ENCODE measurements around the gene LPO. TPM values are rescaled to one million over a fixed set of nuclear protein-coding genes. Genes with fewer than 3 reads are reported as not detected.

LPO gene
- total and polyA plus RNA-seq, 10 of the 15 experiments (the other 5 are each of a cell fraction or from before 2014, with no cell fraction given): 0.03 to 0.11 (median 0.06) TPM; not detected in 7

DNA sequence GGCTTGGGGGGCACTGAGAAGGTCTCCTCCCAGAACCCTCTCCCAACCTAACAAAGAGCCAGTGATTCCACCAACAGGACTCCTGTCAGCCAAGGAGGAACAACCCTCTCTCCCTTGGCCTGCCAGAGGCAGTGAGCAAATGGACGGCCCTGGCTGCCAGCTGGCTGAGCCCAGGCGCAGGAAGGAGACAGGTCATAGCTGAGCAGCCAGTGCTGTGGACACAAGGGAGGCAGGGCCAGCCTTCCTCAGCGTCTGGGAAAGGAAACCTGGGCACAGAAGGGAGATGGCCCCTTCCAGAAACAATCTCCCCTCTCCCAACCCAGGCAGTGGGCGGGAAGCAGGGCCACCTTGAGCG lies 40.3 kb downstream of the LPO start (continued):
- TF ChIP-seq BMI1 (IDR thresholded peaks at IDR 0.05; ENCODE audit: borderline replicate concordance): no peak
- no peak for TF ChIP-seq GATAD2B (conservative IDR thresholded peaks at IDR 0.05; ENCODE audit: low read depth)
- no peak for TF ChIP-seq JUND (IDR thresholded peaks at IDR 0.05; ENCODE audit: low read depth, low read length)
- no peak for TF ChIP-seq KDM1A (IDR thresholded peaks at IDR 0.05; ENCODE audit: borderline replicate concordance)

- no TSS peak for BruUV-seq (replicated peaks)
- Histone ChIP-seq H3K79me2 (ENCODE audit: control insufficient read depth, insufficient read depth, low read length) (no peaks in the 10 kb centered on the region), H3K36me3 (ENCODE audit: control insufficient read depth in 2 of 2, insufficient read depth in 2 of 2, low read length in 1 of 2) (no peaks in the 10 kb centered on the region), H3K27ac (ENCODE audit: control insufficient read depth, insufficient read depth) (no peak overlapping the region), H2AFZ (ENCODE audit: control insufficient read depth, low read depth, low read length) (no peak overlapping the region), H3K4me2 (ENCODE audit: control insufficient read depth, insufficient read depth) (no peak overlapping the region), H4K20me1 (ENCODE audit: control insufficient read depth, insufficient read depth) (no peaks in the 10 kb centered on the region), H3K9ac (ENCODE audit: control insufficient read depth, insufficient read depth, low read length) (no peak overlapping the region), H3K4me1 (ENCODE audit: control insufficient read depth, insufficient read depth, low read length) (no peaks in the 10 kb centered on the region), H3K9me3 (replicated peaks; ENCODE audit: control insufficient read depth, insufficient read depth, low read length) (no peaks in the 10 kb centered on the region), H3K4me3 (no peak overlapping the region), H3K27me3 (replicated peaks in 1 of 2; ENCODE audit: control insufficient read depth in 2 of 2, insufficient read depth in 2 of 2, low read length in 1 of 2) (no peaks in the 10 kb centered on the region; a peak in 1 of 4 replicates)
- RAD21 ChIA-PET (ENCODE audit: unreplicated experiment): no interaction called here
- in situ Hi-C loops (cut with MboI) (no loop called here), intact Hi-C loops (cut with micrococcal nuclease; ENCODE audit: unreplicated experiment) (no loop called here)
- WGBS (ENCODE audit: insufficient coverage, insufficient replicate concordance, low lambda C conversion rate, missing lambda C conversion rate): 68% methylated on average over 60 of the region's 60 CpGs
- no peak for ATAC-seq
- SMC1A ChIA-PET (ENCODE audit: uncharacterized antibody, unreplicated experiment): no interaction called here
- POLR2A ChIA-PET: no interaction called here
- FAIRE-seq: no peak
- CTCF ChIA-PET: no interaction called here
- no peak for DNase-seq (ENCODE audit: low read depth, low spot score)
- TF ChIP-seq MEF2B (IDR thresholded peaks at IDR 0.05; ENCODE audit: partially characterized antibody, poor library complexity, severe bottlenecking): no peak
- no peak for TF ChIP-seq EGR1 (IDR thresholded peaks at IDR 0.05; ENCODE audit: borderline replicate concordance in 1 of 2, low read depth in 2 of 2, low read length in 2 of 2)
- TF ChIP-seq POU2F2 (IDR thresholded peaks at IDR 0.05; ENCODE audit: borderline replicate concordance, low read depth, low read length): no peak
- TF ChIP-seq ZBTB40 (IDR thresholded peaks at IDR 0.05; ENCODE audit: borderline replicate concordance): no peak
- TF ChIP-seq JUND (IDR thresholded peaks at IDR 0.05; ENCODE audit: low read depth, low read length): no peak
- TF ChIP-seq ZNF622 (IDR thresholded peaks at IDR 0.05): no peak
- TF ChIP-seq, protein P1, sequence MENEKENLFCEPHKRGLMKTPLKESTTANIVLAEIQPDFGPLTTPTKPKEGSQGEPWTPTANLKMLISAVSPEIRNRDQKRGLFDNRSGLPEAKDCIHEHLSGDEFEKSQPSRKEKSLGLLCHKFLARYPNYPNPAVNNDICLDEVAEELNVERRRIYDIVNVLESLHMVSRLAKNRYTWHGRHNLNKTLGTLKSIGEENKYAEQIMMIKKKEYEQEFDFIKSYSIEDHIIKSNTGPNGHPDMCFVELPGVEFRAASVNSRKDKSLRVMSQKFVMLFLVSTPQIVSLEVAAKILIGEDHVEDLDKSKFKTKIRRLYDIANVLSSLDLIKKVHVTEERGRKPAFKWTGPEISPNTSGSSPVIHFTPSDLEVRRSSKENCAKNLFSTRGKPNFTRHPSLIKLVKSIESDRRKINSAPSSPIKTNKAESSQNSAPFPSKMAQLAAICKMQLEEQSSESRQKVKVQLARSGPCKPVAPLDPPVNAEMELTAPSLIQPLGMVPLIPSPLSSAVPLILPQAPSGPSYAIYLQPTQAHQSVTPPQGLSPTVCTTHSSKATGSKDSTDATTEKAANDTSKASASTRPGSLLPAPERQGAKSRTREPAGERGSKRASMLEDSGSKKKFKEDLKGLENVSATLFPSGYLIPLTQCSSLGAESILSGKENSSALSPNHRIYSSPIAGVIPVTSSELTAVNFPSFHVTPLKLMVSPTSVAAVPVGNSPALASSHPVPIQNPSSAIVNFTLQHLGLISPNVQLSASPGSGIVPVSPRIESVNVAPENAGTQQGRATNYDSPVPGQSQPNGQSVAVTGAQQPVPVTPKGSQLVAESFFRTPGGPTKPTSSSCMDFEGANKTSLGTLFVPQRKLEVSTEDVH (IDR thresholded peaks at IDR 0.05; ENCODE audit: low read depth, partially characterized antibody): no peak
- no peak for TF ChIP-seq NFYB (IDR thresholded peaks at IDR 0.05; ENCODE audit: insufficient read depth, low read depth, low read length)
- TF ChIP-seq MYB (IDR thresholded peaks at IDR 0.05; ENCODE audit: borderline replicate concordance, low read depth, low read length): no peak
- TF ChIP-seq, protein P2, sequence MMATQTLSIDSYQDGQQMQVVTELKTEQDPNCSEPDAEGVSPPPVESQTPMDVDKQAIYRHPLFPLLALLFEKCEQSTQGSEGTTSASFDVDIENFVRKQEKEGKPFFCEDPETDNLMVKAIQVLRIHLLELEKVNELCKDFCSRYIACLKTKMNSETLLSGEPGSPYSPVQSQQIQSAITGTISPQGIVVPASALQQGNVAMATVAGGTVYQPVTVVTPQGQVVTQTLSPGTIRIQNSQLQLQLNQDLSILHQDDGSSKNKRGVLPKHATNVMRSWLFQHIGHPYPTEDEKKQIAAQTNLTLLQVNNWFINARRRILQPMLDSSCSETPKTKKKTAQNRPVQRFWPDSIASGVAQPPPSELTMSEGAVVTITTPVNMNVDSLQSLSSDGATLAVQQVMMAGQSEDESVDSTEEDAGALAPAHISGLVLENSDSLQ (IDR thresholded peaks at IDR 0.05): no peak
- TF ChIP-seq CBX3 (IDR thresholded peaks at IDR 0.05; ENCODE audit: borderline replicate concordance, low read depth): no peak
These were observed 40.8 kb downstream of the LPO start for GRCh38 chr17:58279016-58279711.

Data from GM12878 (cell line).